ENCODE results near the gene WDR93.

The WDR93 gene

DNA sequence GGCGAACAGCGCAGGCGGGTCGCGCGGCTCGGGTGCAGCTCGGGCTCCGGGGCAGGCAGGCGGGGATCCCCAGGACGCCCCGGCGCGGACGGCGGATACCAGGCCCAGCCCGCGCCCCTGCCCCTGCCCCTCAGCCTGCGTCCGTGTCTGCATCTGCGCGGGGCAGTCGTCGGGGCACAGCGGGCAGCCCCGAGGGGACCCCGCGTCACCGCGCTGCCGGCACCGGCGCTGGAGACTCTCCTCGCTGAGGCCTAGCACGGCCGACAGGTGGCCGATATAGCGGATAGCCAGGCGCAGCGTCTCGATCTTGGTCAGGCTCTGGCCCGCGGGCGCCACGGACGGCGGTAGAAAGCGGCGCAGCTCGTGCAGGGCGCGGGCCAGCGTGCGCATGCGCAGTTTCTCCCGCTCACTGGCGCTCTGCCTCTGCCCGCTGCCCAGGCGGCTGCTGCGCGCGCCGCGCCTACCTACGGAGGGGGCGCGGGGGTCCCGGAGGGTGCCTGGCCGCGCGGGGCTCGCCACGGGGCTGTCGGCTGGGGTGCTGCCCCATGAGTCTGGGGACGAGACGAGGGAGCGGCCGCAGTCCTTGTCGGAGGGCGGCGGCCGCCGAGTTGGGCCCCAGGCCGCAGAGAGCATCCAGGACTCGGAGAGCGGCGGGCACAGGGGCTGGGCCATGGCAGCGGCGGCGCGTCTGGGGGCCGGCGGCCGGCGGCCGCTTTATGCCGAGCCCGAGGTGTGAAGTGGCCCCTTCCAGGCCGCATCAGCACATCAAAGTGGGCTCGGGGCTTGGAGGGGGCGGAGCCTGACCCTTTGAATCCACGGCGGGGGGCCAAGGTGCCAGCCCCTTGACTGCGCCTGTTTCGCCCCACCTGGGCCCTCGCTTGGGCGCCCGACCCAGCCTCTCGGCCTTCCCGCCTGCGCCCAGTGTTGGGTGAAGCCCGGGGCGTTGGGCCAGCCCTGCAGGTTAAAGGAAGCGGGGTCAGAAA is 60.2 kb downstream of the WDR93 start, which contains the start of gene MESP1:
TSS of gene MESP1 (minus strand) at position 690 of the 983 bp plus-strand sequence. CDS start at position 672, 18 bp downstream.
- DNase-seq: peak; percentile 80 to 87

DNA sequence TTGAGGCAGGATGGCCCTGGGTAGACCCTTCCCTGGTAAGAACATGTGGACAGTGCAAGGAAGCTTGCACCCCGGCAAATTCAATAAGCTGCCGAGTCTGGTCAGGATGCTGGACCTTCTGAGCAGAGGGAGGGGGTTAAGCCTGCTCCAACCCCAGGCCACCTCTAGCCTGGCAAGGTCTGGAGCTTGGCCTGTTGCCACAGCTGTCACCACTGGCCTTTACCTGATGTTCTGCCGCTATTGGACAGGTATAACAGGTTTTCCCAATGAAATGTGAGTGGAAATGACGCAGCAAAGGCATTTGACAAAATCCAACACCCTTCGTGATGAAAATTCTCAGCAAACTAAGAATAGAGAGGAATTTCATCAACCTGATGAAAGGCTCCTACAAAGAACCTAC is 61.1 kb downstream of the WDR93 start:
- DNase-seq: no peak

DNA sequence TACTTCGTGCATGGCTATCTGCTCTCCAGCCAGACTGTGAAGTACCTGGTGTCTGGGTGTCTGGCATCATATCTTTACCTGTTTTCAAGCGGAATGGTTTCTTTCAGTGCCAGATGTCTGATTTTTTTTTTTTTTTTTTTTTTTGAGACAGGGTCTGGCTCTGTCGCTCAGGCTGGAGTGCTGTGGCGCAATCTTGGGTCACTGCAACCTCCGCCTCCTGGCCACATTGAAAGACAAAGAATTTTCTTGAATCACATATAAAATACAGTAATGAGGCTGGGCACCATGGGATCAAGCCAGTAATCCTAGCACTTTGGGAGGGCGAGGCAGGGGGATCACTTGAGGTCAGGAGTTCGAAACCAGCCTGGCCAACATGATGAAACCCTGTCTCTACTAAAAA is 63.2 kb downstream of the WDR93 start:
- no peak for DNase-seq

DNA sequence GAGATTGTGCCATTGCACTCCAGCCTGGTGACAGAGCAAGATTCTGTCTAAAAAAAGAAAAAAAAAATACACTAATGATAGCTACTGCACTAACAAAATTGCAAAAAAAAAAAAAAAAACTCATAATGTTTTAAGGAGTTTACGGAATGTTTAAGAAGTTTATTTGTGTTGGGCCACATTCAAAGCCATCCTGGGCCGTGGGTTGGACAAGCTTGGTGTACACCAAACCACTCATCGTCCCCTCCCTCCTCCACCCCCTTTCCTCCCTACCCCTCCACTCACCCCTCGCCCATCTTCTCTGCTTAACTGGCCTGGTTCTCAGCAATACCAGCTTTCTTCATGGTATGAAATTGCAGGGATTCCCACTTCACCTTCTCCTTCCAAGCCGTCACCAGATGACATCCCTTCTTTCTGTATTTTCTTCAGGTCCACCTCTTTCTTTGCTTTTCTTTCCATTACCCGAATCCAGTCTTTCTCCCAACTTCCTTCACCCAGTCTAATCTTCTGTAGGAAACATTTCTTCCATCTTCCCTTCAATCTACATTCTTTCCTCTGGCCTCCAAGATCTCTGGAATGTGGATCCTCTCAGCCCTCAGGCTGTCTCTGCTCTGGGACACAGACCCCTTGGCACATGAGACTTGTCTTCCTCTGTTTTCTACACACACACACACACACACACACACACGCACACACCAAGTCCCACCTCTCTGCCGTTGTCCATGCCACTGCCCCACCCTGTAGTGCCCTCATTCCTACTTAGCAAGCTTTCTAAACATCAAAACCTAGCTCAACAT is 63.9 kb downstream of the WDR93 start:
- DNase-seq: no peak

DNA sequence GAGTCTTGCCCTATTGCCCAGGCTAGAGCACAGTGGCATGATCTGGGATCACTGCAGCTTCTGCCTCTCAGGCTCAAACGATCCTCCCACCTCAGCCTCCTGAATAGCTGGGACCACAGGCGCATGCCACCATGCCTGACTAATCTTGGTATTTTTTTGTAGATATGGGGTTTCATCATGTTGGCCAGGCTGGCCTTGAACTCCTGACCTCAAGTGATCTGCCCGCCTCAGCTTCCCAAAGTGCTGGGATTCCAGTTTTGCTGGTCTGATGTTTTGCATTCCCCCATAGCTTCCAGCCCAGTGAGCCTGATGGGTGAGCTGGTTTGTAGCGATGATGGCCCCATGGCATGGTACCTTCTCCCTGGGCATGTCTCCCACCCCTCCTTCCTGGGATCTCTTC is 65.1 kb downstream of the WDR93 start:
- DNase-seq: no peak

DNA sequence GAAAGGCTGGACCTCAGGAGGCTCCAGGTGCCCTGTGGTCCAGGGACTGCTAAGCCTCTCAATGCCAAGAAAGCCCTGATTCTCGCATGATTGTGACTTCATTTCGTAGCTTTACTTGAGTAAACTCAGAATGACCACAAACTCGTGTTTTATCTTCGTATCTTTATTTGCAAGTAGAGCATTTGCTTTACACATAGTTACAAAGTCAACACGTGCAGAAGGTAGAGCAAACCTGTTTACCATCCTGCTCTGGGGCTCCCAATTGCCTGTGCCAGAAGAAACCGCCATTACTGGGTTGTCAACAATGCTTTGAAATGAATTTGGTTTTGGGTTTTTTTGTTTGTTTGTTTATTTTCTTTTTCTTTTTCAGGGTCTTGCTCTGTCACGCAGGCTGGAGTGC is 66.3 kb downstream of the WDR93 start:
- no peak for DNase-seq

DNA sequence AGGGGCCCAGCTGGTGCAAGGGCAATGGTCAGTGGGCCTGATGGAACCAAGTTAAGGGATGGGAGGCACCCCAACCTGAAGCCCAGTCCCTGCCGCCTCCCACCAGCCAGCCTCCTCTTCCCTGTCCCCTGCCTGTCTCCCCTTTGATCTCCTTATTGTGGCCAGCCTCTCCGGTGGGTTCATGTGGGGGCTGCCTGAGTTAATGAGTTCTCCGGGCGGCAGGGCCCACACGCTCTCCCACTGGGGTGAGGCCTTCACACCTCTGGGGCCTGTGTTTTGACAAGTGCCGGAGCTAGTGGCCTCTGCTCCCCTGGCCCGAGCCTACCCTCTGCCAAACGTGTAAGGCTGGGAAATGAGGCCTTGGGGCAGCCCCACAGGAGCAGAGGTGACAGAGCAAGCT is 67.7 kb downstream of the WDR93 start:
- DNase-seq: no peak

DNA sequence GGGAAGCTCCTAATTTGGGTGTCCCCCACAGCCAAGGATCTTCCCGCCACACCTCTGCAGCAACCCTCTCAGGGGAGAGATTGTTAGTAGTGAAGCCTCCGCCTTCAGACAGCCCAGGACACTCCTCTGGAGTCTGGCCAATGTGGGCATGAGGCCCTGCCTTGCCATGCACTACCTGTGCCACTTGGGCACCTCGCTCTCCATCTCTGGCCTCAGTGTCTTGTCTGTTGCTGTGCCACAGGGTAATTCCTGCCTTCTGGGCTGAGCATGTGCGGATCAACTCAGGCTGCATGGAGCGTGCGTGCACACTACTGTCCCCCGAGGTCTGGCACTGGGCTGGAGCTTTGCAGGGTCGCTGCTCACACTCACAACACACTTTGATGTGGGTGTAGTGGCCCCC is 68.4 kb downstream of the WDR93 start:
- no peak for DNase-seq

DNA sequence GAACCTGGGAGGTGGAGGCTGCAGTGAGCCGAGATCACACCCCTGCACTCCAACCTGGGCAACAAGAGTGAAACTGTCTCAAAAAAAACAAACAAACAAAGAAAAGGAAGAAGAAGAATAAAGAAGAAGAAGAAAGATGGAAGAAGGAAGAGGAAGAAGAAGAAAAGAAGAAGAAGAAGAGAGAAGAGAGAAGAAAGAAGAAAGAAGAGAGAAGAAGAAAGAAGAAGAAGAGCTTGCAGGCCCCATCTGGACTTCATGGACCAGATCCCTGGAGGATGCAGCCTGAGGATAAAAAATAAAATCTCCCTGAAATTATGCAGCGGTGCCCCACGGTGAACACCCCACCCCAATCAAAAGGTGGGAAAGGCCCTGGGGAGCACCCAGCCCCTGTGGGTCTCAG is 69.2 kb downstream of the WDR93 start:
- no peak for DNase-seq

DNA sequence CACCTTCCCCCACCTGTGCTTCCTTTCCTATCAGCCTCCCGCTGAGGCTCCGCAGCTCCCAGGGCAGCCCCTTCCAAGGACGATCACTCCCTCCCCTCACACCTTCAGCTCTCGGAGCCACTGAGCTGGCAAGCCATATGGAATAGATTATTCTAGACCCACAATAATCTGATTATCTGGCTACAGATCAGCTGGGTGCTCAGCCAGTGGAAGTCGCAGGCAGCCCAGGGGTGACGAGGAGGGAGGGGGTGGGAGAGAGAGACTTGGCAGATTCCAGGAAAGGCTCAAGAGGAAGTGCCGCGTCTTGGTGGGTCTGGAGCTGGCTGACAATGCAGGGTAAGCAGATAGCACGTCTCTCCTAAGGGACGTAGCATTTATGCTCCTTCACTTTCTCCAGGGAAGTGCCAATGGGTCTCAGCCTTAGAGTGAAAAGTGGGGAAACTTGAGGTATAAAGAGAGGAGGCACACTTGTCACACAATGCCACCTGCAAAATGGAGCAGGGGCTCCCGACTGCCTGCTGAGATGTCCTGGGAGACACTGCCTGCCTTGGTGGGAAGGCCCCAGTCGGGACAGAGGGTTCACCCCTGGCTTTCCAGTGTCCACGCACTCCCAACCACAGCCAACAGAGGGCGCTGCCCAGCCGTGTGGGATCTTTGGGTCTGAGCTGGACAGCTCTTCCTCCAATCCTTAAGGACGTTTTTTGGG is 69.8 kb downstream of the WDR93 start:
- DNase-seq: peak; percentile 81 to 82

DNA sequence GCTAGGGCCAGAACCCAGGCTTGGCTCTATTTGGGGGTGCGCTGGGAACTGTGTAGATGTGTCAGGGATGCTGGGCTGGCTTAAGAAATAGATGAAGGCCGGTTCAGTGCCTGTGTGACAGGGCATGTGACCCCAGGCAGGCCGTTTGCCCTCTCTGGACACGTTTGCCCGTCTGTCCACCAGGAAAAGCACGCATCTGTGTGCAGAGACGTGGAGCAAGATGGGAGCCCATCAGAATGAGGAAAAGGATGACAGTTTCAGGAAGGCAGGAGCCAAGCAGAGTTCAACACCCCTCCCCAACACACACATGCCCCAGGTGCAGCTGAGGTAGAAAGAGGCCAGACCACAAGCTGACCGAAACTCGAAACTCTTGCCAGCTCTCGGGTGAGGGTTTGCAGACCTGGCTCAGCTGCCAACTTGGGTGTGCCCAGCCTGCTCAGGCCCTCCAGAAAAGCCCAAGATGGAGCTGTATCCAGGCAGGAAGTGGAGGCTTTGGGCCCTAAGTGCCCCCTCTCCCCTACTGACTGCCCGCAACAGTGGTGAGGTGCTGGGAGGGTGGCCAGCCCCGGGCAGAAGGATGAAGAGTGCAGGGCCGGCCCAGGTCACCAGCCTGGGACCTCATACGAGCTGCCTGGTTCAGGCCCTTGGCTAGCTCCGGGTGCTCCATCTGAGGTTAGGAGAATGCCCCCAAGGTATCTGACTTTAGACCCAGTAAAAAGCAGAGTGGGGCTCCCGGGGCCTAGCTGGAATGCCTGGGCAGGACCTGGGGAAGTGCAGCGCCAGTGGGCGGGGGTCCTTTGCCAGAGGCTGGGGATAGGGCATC is 70.6 kb downstream of the WDR93 start:
- DNase-seq: no peak

DNA sequence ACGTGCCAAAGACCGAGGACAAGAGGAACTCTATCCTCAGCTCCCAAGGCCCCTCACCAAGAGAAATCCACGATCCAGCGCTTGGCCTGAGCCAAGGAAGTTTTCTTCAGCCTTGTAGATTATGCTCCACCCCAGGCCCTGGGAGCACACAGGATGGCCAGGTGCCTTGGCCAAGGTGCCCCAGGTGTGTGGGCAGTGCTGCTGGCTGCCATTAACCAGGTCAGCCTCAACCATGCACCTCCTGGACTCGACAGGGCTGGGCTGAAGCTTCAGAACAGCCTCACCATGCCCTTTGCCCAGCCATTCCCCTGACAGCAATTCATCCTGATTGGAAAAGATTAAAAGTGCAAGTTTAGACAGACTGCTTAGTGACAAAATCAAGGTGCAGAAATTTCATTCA is 71.3 kb downstream of the WDR93 start:
- no peak for DNase-seq

DNA sequence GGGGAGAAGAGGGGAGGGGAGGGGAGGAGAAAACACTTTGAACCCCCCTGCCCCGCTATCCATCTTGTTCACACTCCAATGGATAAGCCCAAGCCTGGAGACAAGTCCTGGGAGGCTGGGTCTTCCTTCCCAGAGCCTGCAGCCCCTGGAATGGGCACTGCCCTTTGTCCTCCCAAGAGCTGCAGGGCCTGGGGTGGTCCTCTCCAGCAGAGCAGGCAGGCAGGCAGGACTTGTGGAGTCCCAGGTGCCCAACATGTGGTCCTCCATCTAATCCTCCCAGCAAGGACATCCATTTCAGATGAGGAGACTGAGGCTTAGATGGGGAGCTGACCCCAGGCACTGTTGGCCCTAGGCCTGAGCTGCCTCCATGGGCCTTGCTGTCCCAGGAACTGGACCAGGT is 75.1 kb downstream of the WDR93 start:
- DNase-seq: no peak

DNA sequence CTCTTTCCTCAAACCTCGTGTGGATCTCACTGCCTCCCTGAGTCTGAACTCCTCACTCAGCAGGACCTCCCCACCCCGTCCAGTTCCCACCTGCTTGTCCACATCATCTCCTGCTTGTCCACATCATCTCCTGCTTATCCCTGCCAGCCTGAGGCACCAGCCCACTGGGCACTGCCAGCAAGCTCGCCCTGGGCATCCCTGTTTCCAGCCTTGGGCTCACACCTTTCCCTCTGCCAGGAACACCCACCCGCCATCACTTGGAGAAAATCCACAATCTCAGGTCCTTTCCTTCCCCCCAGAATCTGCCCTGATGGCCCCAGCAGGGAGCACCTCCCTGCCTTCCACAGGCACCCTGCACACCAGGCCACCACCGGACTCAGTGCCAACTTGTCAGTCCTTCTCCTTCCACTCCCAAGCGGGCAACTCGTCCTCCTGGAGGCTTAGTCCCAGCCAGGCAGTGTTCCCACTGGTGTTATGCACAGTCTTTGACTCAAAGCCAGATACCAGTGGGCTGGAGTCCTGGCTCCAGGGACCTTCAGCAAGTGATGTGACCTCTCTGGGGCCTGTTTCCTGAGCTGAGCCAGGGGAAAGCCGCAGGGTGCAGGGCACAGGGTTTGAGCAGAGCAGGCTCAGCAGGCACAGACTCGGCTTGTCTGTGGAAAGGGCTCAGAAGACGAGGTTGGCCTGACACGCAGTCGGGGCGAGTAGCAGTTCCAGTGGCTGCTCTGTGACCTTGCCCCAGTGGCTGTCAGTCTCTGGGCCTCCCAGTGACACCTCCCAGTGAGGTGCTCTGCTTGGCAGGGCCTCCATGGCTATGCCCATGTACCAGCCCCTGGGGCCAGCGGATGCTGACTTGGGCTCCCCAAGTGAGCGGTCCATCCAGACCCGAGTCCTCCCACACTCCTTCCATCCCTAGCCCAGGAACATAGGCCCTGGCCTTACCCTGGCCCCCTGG is 76.0 kb downstream of the WDR93 start:
- DNase-seq: no peak

DNA sequence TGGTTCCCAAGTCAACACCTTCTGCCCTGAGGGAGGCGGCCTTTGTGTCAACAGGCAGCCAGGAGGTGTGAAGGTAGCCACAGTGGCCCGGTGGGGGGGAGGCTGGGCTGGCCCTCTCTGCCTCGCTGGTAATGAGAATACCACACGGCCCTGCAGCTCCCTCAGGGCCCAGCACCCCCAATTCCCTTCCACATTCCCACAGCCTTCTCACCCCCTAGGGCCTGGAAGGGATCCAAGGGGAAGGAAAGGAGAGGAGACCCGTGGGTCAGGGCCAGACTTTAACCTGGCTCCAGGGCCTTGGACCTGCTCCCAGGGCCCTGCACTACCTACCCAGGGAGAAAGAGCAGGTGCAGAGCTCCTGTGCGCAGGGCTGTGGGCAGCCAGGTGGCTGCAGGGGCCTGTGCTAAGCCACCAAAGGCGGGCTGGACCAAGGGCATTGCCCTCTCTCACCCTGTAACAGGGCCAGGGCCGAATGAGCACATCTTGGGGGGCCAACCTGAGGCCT is 76.9 kb downstream of the WDR93 start:
- DNase-seq: no peak

DNA sequence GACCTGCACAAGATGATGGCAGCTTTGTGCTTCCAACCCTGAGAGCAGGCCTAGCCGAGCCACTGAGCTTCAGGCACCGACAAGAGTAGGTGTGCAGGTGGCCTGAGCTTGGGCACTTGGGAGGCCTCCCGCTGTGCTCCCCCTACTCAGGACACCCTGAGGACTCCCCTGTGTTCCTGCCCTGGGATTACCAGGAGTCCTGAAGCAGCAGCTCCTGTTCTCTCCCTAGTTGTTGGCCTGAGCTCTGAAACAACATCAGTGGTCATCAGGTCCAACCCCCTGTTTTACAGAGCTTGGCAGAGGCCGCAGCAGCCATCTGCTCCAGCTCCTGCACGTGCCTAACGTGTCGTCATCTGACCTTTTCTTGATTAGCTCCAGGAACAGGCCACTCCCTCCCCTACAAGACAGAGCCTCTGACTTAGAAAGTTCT is 77.5 kb downstream of the WDR93 start:
- no peak for DNase-seq

DNA sequence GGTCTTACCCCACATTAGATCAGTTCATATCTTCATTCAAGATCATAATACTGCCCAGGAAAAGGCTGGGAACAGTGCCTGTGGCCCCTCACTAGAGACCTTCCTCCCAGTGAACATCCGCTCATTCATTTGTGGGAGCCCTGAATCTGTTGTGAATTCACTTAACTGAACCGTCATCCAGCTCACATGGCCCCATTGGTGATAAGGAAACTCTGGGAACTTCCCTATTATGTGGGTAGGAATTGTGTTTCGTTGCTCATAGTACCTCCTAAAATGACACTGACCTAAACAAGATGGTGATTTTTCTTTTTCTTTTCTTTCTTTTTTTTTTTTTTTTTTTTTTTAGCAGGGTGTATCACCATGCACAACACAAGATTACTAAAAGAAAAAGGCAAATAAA is 78.8 kb downstream of the WDR93 start:
- DNase-seq: no peak

DNA sequence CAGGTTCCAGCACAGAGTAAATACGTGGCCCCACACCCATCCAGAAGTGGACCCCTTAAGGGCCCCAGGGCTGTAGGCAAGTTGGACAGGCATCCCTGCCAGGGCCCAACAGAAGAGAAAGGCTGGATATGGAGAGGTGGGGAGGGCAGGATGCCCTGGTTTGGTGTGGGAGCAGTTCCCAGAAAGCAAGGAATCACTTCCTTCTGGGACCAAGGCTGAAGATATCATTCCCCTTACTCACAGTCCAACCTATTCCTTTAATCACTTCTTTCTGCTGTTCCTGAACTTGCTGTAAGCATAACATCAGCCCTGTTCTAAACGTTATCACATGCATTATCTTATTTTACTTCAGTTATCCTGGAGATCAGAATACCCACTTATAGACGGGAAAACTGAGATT is 79.4 kb downstream of the WDR93 start:
- no peak for DNase-seq

DNA sequence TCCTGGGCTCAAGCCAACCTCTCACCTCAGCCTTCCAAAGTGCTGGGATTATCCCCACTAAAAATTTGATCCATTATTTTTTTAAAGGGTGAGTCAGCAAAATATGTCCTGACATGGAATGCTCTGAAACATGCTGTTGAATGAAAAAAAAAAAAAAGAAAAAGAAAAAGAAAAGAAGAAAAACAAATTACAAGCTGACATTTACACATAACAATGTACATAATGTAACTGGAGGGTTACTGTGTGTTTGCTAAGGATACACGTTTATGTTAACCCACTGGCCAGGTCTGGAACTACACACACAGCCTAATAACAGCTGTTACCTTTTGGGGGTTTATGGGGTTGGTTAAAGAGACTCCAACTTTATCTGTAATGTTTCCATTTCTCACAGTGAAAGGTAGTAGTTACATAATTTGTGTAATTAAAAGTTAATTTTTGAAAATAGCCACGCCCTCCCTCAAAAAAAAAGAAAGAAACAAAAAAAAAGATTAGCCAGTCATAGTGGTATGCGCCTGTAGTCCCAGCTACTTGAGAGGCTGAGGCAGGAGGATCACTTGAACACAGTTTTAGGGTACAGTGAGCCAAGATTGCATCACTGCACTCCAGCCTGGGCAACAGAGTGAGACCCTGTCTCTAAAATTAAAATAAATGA is 82.4 kb downstream of the WDR93 start:
- DNase-seq: no peak

DNA sequence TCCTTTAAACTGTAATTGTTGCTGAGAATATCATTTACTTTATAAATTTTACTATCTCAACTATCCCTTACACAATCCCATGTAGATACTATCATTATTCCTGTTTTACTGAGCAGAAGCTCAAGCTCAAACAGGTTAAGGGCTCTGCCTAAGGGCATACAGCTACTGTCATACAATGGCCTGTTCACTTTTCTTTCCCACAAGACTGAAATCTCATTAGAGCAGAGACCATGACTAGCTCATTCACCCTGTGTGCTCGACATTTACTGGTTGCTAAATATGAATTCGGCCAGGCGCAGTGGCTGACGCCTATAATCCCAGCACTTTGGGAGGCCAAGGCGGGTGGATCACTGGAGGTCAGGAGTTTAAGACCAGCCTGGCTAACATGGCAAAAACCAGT is 83.9 kb downstream of the WDR93 start:
- no peak for DNase-seq

All from stimulated activated CD4-positive, alpha-beta T cell treated with anti-CD3 and anti-CD28 coated beads, Interleukin-2, amount 100 ng/mL, for 48 hours (primary cell).